HL-60 (cell line): ENCODE measurements around the gene HCAR2.

Experiments
- GABPA ChIP-seq: IDR thresholded peaks from 2 replicates; pipeline ENCODE4 v1.6.1; 2012; ENCODE audit warnings: low read depth
- POLR2AphosphoS5 ChIP-seq: IDR thresholded peaks from 2 replicates; pipeline ENCODE4 v1.6.1; 2012; ENCODE audit warnings: low read depth
- TF ChIP-seq, protein P1 (sequence below): IDR thresholded peaks from 2 replicates; pipeline ENCODE4 v1.6.1; 2012; ENCODE audit warnings: low read depth; ENCODE audit not compliant: insufficient replicate concordance
- TF ChIP-seq, protein P2 (sequence below): IDR thresholded peaks from one replicate; pipeline ENCODE4 v1.5.1; 2011; ENCODE audit warnings: low read length, control low read depth, inconsistent platforms; ENCODE audit not compliant: insufficient read depth

- TF ChIP-seq, protein P1, sequence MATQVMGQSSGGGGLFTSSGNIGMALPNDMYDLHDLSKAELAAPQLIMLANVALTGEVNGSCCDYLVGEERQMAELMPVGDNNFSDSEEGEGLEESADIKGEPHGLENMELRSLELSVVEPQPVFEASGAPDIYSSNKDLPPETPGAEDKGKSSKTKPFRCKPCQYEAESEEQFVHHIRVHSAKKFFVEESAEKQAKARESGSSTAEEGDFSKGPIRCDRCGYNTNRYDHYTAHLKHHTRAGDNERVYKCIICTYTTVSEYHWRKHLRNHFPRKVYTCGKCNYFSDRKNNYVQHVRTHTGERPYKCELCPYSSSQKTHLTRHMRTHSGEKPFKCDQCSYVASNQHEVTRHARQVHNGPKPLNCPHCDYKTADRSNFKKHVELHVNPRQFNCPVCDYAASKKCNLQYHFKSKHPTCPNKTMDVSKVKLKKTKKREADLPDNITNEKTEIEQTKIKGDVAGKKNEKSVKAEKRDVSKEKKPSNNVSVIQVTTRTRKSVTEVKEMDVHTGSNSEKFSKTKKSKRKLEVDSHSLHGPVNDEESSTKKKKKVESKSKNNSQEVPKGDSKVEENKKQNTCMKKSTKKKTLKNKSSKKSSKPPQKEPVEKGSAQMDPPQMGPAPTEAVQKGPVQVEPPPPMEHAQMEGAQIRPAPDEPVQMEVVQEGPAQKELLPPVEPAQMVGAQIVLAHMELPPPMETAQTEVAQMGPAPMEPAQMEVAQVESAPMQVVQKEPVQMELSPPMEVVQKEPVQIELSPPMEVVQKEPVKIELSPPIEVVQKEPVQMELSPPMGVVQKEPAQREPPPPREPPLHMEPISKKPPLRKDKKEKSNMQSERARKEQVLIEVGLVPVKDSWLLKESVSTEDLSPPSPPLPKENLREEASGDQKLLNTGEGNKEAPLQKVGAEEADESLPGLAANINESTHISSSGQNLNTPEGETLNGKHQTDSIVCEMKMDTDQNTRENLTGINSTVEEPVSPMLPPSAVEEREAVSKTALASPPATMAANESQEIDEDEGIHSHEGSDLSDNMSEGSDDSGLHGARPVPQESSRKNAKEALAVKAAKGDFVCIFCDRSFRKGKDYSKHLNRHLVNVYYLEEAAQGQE, result no peak
- TF ChIP-seq, protein P2, sequence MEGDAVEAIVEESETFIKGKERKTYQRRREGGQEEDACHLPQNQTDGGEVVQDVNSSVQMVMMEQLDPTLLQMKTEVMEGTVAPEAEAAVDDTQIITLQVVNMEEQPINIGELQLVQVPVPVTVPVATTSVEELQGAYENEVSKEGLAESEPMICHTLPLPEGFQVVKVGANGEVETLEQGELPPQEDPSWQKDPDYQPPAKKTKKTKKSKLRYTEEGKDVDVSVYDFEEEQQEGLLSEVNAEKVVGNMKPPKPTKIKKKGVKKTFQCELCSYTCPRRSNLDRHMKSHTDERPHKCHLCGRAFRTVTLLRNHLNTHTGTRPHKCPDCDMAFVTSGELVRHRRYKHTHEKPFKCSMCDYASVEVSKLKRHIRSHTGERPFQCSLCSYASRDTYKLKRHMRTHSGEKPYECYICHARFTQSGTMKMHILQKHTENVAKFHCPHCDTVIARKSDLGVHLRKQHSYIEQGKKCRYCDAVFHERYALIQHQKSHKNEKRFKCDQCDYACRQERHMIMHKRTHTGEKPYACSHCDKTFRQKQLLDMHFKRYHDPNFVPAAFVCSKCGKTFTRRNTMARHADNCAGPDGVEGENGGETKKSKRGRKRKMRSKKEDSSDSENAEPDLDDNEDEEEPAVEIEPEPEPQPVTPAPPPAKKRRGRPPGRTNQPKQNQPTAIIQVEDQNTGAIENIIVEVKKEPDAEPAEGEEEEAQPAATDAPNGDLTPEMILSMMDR, result no peak
- no peak for TF ChIP-seq POLR2AphosphoS5
- no peak for TF ChIP-seq GABPA
Observed at GRCh38 chr12:122749569-122750332, 46.6 kb upstream of the HCAR2 start.
